Stimulated activated CD4-positive, alpha-beta T cell treated with anti-CD3 and anti-CD28 coated beads, Interleukin-12 subunit alpha, Interleukin-12 subunit beta, amount 100 ng/mL, for 4 hours (primary cell): ENCODE measurements around the gene RTN4RL2.
A peak's percentile ranks its signal among the peaks of the same experiment; 100 is the strongest.

Experiments used
- DNase-seq: peaks from one replicate; pipeline ENCODE4 v3.0.0-alpha.2; 2020

RTN4RL2 gene

DNA sequence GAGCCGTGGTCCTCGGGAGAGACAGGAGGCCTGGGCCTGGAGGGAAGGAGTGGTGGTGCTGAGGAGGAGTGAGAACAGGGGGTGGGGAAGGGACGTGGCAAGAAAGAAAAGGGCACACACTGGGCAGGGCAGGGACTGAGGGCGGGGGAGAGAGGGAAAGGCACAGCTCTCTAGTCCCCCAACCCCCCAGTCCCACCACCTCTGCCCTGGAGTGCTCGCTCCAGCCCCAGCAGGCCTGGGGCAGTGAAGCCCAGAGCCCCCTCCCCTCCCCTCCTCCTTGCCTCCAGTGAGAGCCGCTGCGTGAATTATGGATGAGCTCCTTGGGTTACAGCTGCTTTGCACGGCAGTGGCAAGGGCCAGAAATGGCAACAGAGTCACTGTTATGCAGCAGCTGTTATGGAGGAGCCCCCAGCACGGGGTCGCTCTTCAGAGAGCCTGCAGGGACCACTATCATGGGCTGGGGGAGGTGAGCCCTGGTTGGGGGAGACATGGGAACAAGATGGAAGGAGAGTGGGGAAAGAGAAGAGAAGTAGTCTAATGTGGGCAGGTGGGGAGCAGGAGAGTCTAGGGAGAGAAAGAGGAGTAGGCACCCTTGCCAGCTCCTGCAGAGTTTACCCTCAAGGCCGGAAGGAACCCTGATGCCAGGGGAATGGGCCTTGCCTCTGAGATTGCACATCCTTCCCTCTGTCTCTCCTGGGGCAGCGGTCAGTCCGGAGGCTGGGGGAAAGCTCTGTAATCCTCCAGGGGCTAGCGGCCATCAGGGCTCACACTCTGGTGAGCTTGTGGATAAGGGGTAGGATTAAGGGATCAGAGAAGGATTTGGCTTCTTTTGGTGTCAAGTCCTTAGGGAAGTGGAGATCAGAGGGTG, 3.6 kb downstream of the RTN4RL2 start:
- DNase-seq, result no peak

DNA sequence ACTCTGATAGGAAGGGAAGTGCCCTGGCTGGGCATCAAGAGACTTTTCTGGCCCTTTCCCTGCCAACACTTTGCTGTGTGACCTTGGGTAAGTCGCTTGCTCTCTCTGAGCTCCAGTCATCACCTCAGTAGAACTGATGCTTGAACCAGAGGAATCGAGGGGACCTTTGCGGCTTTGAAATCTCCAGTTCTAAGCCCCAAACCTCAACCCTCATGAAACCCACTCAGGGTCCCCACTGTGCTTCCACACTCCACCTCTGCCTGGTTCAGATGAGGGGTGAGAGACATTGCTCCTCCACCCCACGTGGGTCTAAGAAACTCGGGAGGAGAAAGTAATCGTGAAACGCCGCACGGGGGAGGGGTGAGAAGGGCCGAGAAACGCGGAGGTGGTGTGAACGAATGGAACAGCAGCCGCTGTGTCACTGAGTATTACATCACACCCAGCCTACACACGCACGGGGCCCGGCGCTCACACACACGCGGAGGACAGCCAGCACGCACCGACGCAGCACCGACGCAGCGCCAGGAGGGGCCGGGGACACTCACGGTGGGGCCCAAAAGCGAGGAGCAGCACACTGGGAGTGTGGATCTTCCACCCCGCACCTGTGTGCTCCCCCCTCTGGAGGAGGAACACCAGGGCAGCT, 4.3 kb downstream of the RTN4RL2 start:
- DNase-seq, result no peak

- no peak for DNase-seq
Observed at GRCh38 chr11:57466680-57467079, 6.4 kb downstream of the RTN4RL2 start.

DNA sequence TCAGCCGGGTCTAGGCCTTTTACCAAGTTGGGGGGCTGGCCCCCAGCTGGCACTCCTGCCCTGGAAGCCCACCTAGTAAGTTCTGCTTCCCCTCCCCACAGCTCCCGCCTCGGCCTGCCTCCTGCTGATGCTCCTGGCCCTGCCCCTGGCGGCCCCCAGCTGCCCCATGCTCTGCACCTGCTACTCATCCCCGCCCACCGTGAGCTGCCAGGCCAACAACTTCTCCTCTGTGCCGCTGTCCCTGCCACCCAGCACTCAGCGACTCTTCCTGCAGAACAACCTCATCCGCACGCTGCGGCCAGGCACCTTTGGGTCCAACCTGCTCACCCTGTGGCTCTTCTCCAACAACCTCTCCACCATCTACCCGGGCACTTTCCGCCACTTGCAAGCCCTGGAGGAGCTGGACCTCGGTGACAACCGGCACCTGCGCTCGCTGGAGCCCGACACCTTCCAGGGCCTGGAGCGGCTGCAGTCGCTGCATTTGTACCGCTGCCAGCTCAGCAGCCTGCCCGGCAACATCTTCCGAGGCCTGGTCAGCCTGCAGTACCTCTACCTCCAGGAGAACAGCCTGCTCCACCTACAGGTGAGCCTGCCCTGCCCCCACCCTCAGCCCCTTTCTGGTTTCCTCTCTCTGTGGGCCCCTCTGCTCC, 7.3 kb downstream of the RTN4RL2 start:
- DNase-seq, result no peak

DNA sequence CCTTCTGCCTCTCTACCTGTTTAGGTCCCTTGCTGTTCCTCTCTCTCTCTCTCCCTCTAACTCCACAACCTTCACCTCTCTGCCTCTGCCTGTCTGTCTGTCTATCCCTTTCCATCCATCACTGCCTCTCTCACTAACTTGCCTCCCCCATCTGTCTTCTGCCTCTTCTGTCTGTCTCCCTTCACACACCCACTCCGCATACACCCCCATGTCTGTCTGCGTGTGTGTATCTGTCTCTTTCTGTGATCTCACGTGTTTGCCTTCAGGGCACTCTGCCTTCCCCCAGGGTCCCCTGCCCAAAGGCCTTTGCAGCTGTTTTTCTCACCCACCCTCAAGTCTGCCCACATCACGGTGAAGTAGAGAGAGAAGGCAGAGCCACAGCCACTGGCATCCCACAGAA, 7.9 kb downstream of the RTN4RL2 start:
- DNase-seq, result no peak

GRCh38 chr11:57469268-57469667, 8.9 kb downstream of the RTN4RL2 start:
- DNase-seq, result no peak

DNA sequence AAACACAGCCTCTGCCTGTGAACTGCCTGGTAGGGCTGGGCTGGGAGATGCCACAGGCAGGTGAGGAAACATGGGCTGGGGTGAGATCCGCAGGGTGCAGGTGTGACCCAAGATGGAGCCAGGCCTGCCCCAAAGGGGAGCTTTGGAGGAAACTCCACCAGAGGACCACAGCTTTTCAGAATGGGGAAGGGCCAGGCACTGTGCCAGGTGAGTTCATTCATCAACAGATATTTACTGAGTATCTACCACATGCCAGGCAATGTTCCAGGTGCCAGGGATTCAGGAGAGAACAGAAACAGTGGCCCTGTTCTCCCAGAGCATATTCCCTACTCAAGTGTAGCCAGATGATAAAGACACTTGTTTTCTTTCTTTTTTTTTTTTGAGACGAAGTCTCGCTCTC, 11.2 kb downstream of the RTN4RL2 start:
- no peak for DNase-seq

DNA sequence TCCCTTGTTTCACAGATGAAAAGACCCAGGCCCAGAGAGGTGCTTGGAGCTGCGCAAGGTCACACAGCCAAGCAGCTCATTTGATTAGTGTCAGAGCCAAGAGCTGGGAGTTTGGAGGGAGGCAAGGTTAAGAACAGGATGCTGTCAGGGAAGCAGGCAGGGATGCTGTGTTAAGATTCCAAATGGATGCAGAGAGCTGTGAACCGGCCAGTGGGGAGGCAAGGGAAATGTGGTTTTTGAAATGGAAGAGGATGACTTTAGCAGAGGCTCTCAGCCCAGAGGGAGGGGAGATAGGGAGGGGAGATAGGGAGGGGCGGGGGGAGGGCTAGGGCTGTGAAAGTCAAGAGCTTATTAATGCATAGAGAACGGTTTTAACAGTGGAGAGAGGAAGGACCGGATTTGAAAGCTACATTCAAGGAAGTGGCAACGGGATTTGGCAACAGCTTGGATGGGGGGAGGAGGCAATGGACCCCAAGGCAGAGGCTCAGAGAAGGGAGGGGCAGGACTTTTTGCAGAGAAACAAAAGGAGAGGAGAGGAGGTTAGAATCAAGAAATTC, 13.0 kb downstream of the RTN4RL2 start:
- DNase-seq, result no peak

DNA sequence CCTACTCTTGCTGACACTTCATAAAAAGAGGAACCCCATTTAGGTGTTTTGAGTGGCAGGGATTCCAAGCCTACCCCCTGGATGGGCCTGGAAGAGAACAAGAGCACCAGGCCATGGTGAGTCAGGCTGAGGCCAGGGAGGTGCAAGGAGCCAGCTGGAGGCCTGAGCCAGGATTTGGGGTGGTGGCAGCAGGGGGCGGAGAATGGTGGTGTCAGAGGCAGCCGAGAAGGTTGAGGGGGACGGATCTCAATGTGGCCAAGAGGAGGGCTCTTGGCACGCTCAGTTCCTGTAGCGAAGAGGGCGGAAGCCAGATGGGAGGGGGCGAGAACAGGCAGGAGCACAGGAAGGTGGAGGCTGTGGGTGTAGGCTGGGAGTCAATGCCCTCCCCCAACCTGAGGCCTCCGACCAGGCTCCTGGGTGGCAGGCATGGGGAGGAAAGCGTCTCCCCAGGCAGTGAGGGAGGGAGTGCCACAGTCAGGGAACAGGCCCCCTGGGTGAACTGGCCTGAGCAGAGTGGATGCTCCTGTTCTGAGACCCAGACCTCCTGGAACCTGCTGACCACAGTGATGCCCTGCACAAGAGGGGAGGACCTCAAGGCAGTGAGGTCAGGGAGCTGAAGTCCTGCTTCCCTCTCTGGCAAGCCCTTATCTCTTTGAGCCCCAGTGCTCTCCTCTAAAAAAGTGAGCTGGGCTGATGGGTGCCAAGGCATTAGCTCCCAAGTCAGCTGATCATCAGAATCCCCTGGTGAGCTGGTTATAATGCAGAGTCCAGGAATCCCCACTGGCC, 13.9 kb downstream of the RTN4RL2 start:
- DNase-seq, result peak; percentile 14

- no peak for DNase-seq
Observed at GRCh38 chr11:57474803-57475115, 14.4 kb downstream of the RTN4RL2 start.

- no peak for DNase-seq
Observed at GRCh38 chr11:57475191-57475590, 14.9 kb downstream of the RTN4RL2 start.

- DNase-seq, result no peak
Observed at GRCh38 chr11:57475671-57476046, 15.3 kb downstream of the RTN4RL2 start.

GRCh38 chr11:57476047-57476756, 15.9 kb downstream of the RTN4RL2 start:
- DNase-seq, result peak; percentile 33

- DNase-seq, result peak; percentile 26
Observed at GRCh38 chr11:57476757-57477506, 16.6 kb downstream of the RTN4RL2 start.

DNA sequence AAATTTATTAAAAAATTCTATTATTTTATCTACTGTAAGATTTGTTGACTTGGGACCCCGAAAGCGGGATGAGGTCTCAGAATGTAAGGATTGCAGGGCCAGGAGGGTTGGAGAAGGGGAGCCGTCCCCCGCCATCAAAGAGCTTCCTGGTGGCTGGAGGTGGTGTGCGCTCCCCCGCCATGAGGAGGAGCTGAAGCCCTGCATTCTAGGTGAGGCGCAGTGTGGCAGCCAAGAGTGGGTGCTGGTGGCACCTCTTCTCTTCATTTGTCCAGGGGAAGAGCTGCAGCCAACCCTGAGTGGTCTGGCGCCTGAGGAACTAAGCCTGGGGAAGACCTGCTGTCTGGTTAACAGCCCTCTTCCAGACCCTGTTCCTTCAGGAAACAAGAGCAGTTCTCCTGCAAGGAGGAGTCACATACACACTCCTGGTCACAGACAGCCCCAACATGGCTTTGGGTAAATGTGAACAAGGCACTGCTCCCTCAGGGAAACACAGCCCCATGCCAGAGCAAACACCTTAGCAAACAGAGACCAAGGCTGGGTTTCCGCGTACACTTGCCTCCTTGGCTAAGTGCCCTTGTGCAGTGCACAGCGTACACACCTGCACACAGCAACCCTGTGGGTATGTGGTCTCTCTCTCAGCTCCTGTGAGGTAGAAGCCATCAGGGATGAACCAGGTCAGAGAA, 17.3 kb downstream of the RTN4RL2 start:
- no peak for DNase-seq

GRCh38 chr11:57479021-57479663, 18.8 kb downstream of the RTN4RL2 start:
- DNase-seq, result no peak

- DNase-seq, result no peak
Observed at GRCh38 chr11:57479911-57480310, 19.6 kb downstream of the RTN4RL2 start.

DNA sequence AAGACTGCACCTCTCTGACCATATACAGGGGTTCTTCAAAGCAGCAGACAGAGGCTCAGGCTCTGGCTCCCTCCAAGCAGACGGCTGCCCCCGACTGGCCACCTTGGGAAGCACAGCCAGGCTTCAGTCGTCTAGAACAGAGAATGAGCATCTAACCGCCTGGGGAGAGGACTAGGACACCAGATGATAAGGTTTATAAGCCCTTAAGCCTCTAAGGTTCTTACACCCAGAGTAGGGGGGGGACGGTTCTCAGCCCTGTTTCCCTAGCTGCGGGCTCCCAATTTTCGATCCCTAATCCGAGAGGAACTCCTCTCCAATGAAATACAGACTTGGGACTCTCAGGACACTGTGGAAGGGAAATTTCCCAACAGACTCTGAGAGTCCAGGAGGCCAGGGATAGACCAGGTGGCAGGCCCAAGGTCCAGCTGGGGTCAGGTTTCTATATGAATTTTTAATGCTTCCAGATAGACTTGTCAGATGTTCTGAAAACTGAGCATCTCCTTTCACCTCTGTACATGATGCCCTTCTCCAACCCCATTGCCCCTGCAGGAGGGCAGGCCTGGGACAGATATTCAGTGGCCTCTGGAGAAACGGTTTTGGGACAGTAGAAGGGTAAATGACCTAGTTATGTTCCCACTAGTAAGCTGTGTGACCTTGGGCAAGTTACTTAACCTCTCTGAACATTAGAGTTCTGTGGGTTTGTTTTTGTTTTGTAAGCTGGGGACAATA, 20.2 kb downstream of the RTN4RL2 start:
- peak; percentile 71 for DNase-seq

DNA sequence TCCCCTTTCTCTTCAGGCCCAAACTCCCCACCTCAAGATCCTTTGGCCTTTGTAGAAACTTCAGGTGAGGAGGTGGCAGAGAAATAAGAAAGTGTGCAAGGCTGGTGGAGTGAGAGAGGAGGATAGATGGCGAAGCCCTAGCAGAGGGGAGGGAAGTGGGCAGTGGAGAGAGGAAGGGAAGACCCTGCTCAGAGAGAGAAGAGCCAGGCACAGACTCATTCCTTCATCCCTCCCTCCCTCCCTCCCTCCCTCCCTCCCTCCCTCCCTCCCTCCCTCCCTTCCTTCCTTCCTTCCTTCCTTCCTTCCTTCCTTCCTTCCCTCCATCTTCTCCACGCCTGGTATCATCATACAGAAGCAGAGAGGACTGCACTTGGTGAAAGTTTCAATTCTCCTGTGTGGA, 21.0 kb downstream of the RTN4RL2 start:
- no peak for DNase-seq
